IMR-90 (cell line): ENCODE measurements around the gene HOXA5.

Source experiments
- POLR2A ChIP-seq: IDR thresholded peaks from 2 replicates; pipeline ENCODE4 v1.6.1; 2012; ENCODE audit warnings: mild to moderate bottlenecking, low read depth, low read length
- TF ChIP-seq, protein P1 (sequence below): conservative IDR thresholded peaks from 2 replicates; pipeline ENCODE4 v1.5.1; 2012; ENCODE audit warnings: mild to moderate bottlenecking, low read depth, low read length, improper control_type of control experiment

- TF ChIP-seq, protein P1, sequence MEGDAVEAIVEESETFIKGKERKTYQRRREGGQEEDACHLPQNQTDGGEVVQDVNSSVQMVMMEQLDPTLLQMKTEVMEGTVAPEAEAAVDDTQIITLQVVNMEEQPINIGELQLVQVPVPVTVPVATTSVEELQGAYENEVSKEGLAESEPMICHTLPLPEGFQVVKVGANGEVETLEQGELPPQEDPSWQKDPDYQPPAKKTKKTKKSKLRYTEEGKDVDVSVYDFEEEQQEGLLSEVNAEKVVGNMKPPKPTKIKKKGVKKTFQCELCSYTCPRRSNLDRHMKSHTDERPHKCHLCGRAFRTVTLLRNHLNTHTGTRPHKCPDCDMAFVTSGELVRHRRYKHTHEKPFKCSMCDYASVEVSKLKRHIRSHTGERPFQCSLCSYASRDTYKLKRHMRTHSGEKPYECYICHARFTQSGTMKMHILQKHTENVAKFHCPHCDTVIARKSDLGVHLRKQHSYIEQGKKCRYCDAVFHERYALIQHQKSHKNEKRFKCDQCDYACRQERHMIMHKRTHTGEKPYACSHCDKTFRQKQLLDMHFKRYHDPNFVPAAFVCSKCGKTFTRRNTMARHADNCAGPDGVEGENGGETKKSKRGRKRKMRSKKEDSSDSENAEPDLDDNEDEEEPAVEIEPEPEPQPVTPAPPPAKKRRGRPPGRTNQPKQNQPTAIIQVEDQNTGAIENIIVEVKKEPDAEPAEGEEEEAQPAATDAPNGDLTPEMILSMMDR: no peak
- no peak for TF ChIP-seq POLR2A
Measured at GRCh38 chr7:27094304-27095049, 49.0 kb downstream of the HOXA5 start.
